ENCODE measurements around the gene ETFBKMT.
A peak's percentile ranks its signal among the peaks of the same experiment; 100 is the strongest.

DNA sequence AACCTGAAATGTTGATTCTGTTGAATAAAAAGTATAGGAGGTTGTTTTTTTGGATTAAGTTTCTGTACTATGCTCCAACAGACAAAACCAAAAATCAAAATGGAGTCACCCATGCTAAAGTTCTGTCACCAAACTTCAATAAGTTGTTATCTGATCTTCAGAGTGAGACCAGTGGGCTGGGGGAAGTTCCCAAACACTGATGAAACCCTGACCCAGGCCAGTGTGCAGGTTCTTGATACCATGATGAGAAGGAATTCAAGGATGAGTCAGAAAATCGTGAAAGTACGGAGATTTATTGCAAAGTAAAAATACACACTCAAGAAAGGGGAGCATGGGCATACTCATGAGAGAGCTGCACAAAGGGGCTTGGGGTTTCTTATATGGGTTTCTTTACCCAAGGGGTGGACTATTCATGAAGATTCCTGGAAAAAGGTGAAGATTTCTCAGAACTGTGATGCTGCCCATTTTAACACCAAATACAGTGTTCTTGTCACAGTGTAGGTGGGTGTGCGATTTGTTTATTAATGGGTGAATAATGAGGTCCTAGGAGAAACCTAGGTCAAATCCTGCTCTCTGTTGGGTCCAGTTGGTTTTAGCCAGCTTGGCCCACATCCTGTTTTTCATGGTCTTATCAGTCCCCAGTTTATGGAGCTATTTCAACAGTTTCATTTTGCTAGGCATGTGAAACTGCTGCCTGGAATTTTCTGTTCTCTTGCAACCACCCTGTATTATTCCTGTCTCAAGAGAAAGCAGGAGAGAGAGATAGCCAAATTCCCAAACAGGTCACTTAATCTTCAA, 41.1 kb upstream of the ETFBKMT start:
- TF ChIP-seq TCF4 (CRISPR knock-in tag; IDR thresholded peaks at IDR 0.05; ENCODE audit: borderline replicate concordance), result no peak
- 0 out of 2 replicates have a peak, but pooled peaks have one; percentile 31 for TF ChIP-seq ZC3H10 (CRISPR knock-in tag; IDR thresholded peaks at IDR 0.05)
- TF ChIP-seq ISL1 (CRISPR knock-in tag; IDR thresholded peaks at IDR 0.05), result no peak; the same call in 1 of the 2 replicates
- no peak for TF ChIP-seq GLIS3 (CRISPR knock-in tag; IDR thresholded peaks at IDR 0.05)
- TF ChIP-seq, protein P1, sequence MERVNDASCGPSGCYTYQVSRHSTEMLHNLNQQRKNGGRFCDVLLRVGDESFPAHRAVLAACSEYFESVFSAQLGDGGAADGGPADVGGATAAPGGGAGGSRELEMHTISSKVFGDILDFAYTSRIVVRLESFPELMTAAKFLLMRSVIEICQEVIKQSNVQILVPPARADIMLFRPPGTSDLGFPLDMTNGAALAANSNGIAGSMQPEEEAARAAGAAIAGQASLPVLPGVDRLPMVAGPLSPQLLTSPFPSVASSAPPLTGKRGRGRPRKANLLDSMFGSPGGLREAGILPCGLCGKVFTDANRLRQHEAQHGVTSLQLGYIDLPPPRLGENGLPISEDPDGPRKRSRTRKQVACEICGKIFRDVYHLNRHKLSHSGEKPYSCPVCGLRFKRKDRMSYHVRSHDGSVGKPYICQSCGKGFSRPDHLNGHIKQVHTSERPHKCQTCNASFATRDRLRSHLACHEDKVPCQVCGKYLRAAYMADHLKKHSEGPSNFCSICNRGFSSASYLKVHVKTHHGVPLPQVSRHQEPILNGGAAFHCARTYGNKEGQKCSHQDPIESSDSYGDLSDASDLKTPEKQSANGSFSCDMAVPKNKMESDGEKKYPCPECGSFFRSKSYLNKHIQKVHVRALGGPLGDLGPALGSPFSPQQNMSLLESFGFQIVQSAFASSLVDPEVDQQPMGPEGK (CRISPR knock-in tag; IDR thresholded peaks at IDR 0.05; ENCODE audit: borderline replicate concordance), result no peak
- TF ChIP-seq ZNF565 (CRISPR knock-in tag; conservative IDR thresholded peaks at IDR 0.05; ENCODE audit: low read depth), result no peak
- TF ChIP-seq, protein P2, sequence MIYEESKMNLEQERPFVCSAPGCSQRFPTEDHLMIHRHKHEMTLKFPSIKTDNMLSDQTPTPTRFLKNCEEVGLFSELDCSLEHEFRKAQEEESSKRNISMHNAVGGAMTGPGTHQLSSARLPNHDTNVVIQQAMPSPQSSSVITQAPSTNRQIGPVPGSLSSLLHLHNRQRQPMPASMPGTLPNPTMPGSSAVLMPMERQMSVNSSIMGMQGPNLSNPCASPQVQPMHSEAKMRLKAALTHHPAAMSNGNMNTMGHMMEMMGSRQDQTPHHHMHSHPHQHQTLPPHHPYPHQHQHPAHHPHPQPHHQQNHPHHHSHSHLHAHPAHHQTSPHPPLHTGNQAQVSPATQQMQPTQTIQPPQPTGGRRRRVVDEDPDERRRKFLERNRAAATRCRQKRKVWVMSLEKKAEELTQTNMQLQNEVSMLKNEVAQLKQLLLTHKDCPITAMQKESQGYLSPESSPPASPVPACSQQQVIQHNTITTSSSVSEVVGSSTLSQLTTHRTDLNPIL (CRISPR knock-in tag; IDR thresholded peaks at IDR 0.05; ENCODE audit: low read depth), result no peak
- TF ChIP-seq RARB (CRISPR knock-in tag; IDR thresholded peaks at IDR 0.05), result no peak
- no peak for TF ChIP-seq ZFP30 (CRISPR knock-in tag; IDR thresholded peaks at IDR 0.05)
- TF ChIP-seq ZFP3 (CRISPR knock-in tag; IDR thresholded peaks at IDR 0.05), result 0 out of 2 replicates have a peak, but pooled peaks have one; percentile 70
- TF ChIP-seq, protein P3, sequence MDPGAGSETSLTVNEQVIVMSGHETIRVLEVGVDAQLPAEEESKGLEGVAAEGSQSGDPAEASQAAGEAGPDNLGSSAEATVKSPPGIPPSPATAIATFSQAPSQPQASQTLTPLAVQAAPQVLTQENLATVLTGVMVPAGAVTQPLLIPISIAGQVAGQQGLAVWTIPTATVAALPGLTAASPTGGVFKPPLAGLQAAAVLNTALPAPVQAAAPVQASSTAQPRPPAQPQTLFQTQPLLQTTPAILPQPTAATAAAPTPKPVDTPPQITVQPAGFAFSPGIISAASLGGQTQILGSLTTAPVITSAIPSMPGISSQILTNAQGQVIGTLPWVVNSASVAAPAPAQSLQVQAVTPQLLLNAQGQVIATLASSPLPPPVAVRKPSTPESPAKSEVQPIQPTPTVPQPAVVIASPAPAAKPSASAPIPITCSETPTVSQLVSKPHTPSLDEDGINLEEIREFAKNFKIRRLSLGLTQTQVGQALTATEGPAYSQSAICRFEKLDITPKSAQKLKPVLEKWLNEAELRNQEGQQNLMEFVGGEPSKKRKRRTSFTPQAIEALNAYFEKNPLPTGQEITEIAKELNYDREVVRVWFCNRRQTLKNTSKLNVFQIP (CRISPR knock-in tag; IDR thresholded peaks at IDR 0.05; ENCODE audit: borderline replicate concordance, low read depth), result no peak
- TF ChIP-seq ZNF70 (CRISPR knock-in tag; IDR thresholded peaks at IDR 0.05), result no peak
- no peak for TF ChIP-seq BACH2 (CRISPR knock-in tag; IDR thresholded peaks at IDR 0.05; ENCODE audit: borderline replicate concordance)
